HepG2 (cell line): ENCODE measurements around the gene ETS1. TPM values are rescaled to one million over a fixed set of nuclear protein-coding genes. Genes with fewer than 3 reads are reported as not detected.

Experiments
- ATAC-seq: fragments of 200-7000 bp; cut with Tn5 transposase; 3 replicates; pipeline ENCODE4 v1.9.1; 2020; ENCODE audit warnings: mild to moderate bottlenecking, moderate library complexity
- BruUV-seq: library from RNA; stranded (reverse); fragments of 400-500 nt; replicated peaks from 2 replicates; lab custom pipeline; 2021; lab: Mats Ljungman, UMichigan
- CTCF ChIA-PET: fragments of 300-600 bp; formaldehyde crosslinking; extraction: SDS; loops from one replicate; lab custom pipeline; 2021; ENCODE audit warnings: low total read pairs, inconsistent platforms, low intra/inter-chr PET ratio; lab: Yijun Ruan, JAX
- POLR2A ChIA-PET: fragments of 350-600 bp; sonication (Branson Sonifier 250); formaldehyde crosslinking; loops from one replicate; lab custom pipeline; 2020; ENCODE audit warnings: antibody characterized with exemption, inconsistent platforms; lab: Yijun Ruan, JAX
- DNase-seq: peaks from one replicate; pipeline ENCODE4 v3.0.0-alpha.2; 2015; ENCODE audit warnings: low spot score
- FAIRE-seq: peaks from 3 replicates; lab custom pipeline; 2011; peaks lifted over from hg19 to GRCh38; lab: Jason Lieb, UNC
- H2AFZ ChIP-seq: one replicate; pipeline ENCODE4 v1.6.1; 2011; ENCODE audit warnings: low read length, inconsistent platforms
- H3K27ac ChIP-seq: fragments of 300-600 bp; 3 replicates; pipeline ENCODE4 v1.8.0; 2011; ENCODE audit warnings: mixed run types, mild to moderate bottlenecking, mixed read lengths, low read length, inconsistent platforms; ENCODE audit not compliant: insufficient read depth; ENCODE audit errors: extremely low read length
- H3K27me3 ChIP-seq, 2 experiments: fragments of 200-600 bp in 1 of 2; 2 replicates in 1 of 2; 3 replicates in 1 of 2; pipeline versions ENCODE4 v1.6.0 to v1.8.0; 2011; ENCODE audit warnings: low read length in 2 of 2, mild to moderate bottlenecking in 2 of 2, moderate library complexity in 2 of 2, inconsistent platforms in 1 of 2; ENCODE audit not compliant: insufficient read depth in 2 of 2, control insufficient read depth in 1 of 2
- H3K36me3 ChIP-seq, 2 experiments: fragments of 200-600 bp in 1 of 2; replicated peaks in 1 of 2; 2 replicates in 1 of 2; 3 replicates in 1 of 2; pipeline versions ENCODE4 v1.5.1 to v1.8.0; 2011; ENCODE audit warnings: low read length in 2 of 2, inconsistent platforms in 1 of 2; ENCODE audit not compliant: insufficient read depth in 2 of 2, control insufficient read depth in 1 of 2
- H3K4me1 ChIP-seq: 2 replicates; pipeline ENCODE4 v1.5.1; 2012; ENCODE audit warnings: low read length, inconsistent platforms; ENCODE audit not compliant: insufficient read depth
- H3K4me2 ChIP-seq: 2 replicates; pipeline ENCODE4 v1.6.0; 2011; ENCODE audit warnings: low read depth, low read length, inconsistent platforms
- H3K4me3 ChIP-seq, 3 experiments: fragments of 200-600 bp in 1 of 3; sonication (generic), shearing (Covaris generic) in 1 of 3; replicated peaks in 1 of 3; 2 replicates each; pipeline ENCODE4 v1.5.1; 2011 to 2016; ENCODE audit warnings: low read length in 3 of 3, inconsistent platforms in 2 of 3, low read depth in 2 of 3, mild to moderate bottlenecking in 2 of 3, control low read depth in 1 of 3, mixed read lengths in 1 of 3; ENCODE audit not compliant: insufficient read depth in 1 of 3
- H3K79me2 ChIP-seq: one replicate; pipeline ENCODE4 v1.6.1; 2011; ENCODE audit warnings: low read length, inconsistent platforms; ENCODE audit not compliant: insufficient read depth
- H3K9ac ChIP-seq: 2 replicates; pipeline ENCODE4 v1.6.0; 2011; ENCODE audit warnings: mild to moderate bottlenecking, low read depth, low read length, inconsistent platforms; ENCODE audit not compliant: insufficient read depth
- H3K9me3 ChIP-seq: 2 replicates; pipeline ENCODE4 v1.5.1; 2012; ENCODE audit warnings: mild to moderate bottlenecking, low read length
- H4K20me1 ChIP-seq: 2 replicates; pipeline ENCODE4 v1.6.0; 2011; ENCODE audit warnings: inconsistent platforms, mild to moderate bottlenecking, low read length, moderate library complexity; ENCODE audit not compliant: insufficient read depth
- FOXP1 ChIP-seq, 2 experiments: fragments of 450-650 bp in 1 of 2; IDR thresholded peaks; 2 replicates each; pipeline ENCODE4 v1.6.1; 2017 to 2018; ENCODE audit warnings: antibody characterized with exemption in 1 of 2
- GMEB2 ChIP-seq: IDR thresholded peaks from 2 replicates; pipeline ENCODE4 v1.6.1; 2016; ENCODE audit warnings: missing biosample characterization, missing genetic modification reagents, low read depth
- HNRNPL ChIP-seq: fragments of 200-400 bp; formaldehyde crosslinking; IDR thresholded peaks from 2 replicates; pipeline ENCODE4 v1.6.1; 2017; ENCODE audit warnings: mild to moderate bottlenecking, low read depth, low read length
- KAT7 ChIP-seq: IDR thresholded peaks from 2 replicates; pipeline ENCODE4 v1.6.1; 2018; ENCODE audit warnings: borderline replicate concordance, missing compliant biosample characterization
- PHF21A ChIP-seq: sonication (generic); formaldehyde crosslinking; IDR thresholded peaks from 2 replicates; pipeline ENCODE4 v1.5.0; 2020; ENCODE audit warnings: mild to moderate bottlenecking, missing genetic modification reagents
- TCF12 ChIP-seq, 2 experiments: fragments of 450-650 bp in 1 of 2; sonication (generic) in 1 of 2; formaldehyde crosslinking in 1 of 2; IDR thresholded peaks; 2 replicates each; pipeline versions ENCODE4 v1.6.1 to v1.8.0; 2017 to 2022; ENCODE audit warnings: antibody characterized with exemption in 1 of 2, mild to moderate bottlenecking in 1 of 2, missing genetic modification reagents in 1 of 2, moderate library complexity in 1 of 2
- ZNF557 ChIP-seq: sonication (generic); formaldehyde crosslinking; IDR thresholded peaks from 2 replicates; pipeline ENCODE4 v1.4.0; 2020; ENCODE audit warnings: missing genetic modification reagents
- WGBS: methylation state at CpG from one replicate; pipeline ENCODE4 v1.1.6; 2017; ENCODE audit warnings: low lambda C conversion rate; 5-methylcytosine and 5-hydroxymethylcytosine counted together
- in situ Hi-C: cut with HindIII; loops from 2 replicates; pipeline ENCODE4 v1.10.0; 2017; ENCODE audit warnings: low pct_unique_long_range_greater_than_20kb; ENCODE audit not compliant: extremely low pct_ligation_motif_present
- intact Hi-C: fragments of 100-400 bp; cut with micrococcal nuclease; formaldehyde crosslinking; loops from one replicate; pipeline ENCODE4 v1.10.0; 2022; ENCODE audit not compliant: unreplicated experiment
- polyA plus RNA-seq, 8 experiments: library from polyadenylated mRNA; depleted of rRNA in 3 of 8; stranded (reverse) in 7 of 8; unstranded in 1 of 8; fragments of >200 nt; fragmentation: Illumina TruSeq in 4 of 8; extraction: Trizol in 4 of 8; gene quantifications; 2 replicates each; pipeline versions ENCODE4 v1.2.1 to v1.2.3, GENCODE V29; 2011 to 2016; ENCODE audit warnings: low read depth in 4 of 8, missing spikeins in 1 of 8, mixed read lengths in 1 of 8; ENCODE audit not compliant: insufficient read depth in 1 of 8
- total RNA-seq, 5 experiments: library from RNA; depleted of rRNA; stranded (reverse); fragments of >200 nt; fragmentation: Illumina TruSeq; extraction: Trizol; gene quantifications; 2 replicates each; pipeline ENCODE4 v1.2.3, GENCODE V29; 2016; ENCODE audit warnings: low read depth in 1 of 5

ETS1 gene
- total and polyA plus RNA-seq, 2 of the 13 experiments (the other 11 are each of a cell fraction or from before 2014, with no cell fraction given): 0.18 to 0.34 TPM

GRCh38 chr11:128515826-128516778 lies 71.3 kb downstream of the ETS1 start:
- no peak for FAIRE-seq
- POLR2A ChIA-PET: no interaction called here
- no peaks in the 10 kb centered on the region for H3K79me2 ChIP-seq

More at GRCh38 chr11:128515826-128516778, 71.3 kb downstream of the ETS1 start:
- Histone ChIP-seq H3K4me1 (no peaks in the 10 kb centered on the region), H3K27ac (no peak overlapping the region), H3K27me3 (0 out of 5 replicates have a peak, but pooled peaks cover 0 to 2% of the 10 kb centered on the region in 2 experiments), H3K4me3 (no peak overlapping the region), H3K9ac (no peak overlapping the region), H4K20me1 (no peaks in the 10 kb centered on the region), H3K4me2 (no peak overlapping the region), H3K36me3 (no peaks in the 10 kb centered on the region), H2AFZ (no peak overlapping the region), H3K9me3 (no peaks in the 10 kb centered on the region)
- in situ Hi-C loops (no loop called here), intact Hi-C loops (no loop called here)
- no peak for ATAC-seq
- no TSS peak for BruUV-seq
- TF ChIP-seq HNRNPL (no peak), KAT7 (no peak), GMEB2 (CRISPR knock-in tag) (no peak), PHF21A (CRISPR knock-in tag) (no peak), TCF12 (IDR thresholded peaks at IDR 0.05) (no peak), TCF12 (CRISPR knock-in tag; IDR thresholded peaks at IDR 0.05) (no peak), FOXP1 (IDR thresholded peaks at IDR 0.05) (no peak), FOXP1 (CRISPR knock-in tag; IDR thresholded peaks at IDR 0.05) (no peak), ZNF557 (no peak)
- DNase-seq: no peak
- CTCF ChIA-PET: no interaction called here
- 10% methylated on average over 10 of the region's 10 CpGs for WGBS
